SK-N-SH (cell line): ENCODE data around the gene AKT1S1.

ENCODE experiments used
- EP300 ChIP-seq, 2 experiments: IDR thresholded peaks; 2 replicates each; pipeline versions ENCODE4 v1.4.0 to v1.6.1; 2012; ENCODE audit warnings: borderline replicate concordance in 1 of 2, low read depth in 1 of 2, low read length in 1 of 2
- MEF2A ChIP-seq: IDR thresholded peaks from 2 replicates; pipeline ENCODE4 v1.4.0; 2012; ENCODE audit warnings: low read depth, borderline replicate concordance
- MXI1 ChIP-seq: IDR thresholded peaks from 2 replicates; pipeline ENCODE4 v1.6.1; 2012; ENCODE audit warnings: mild to moderate bottlenecking, low read depth, low read length, improper control_type of control experiment
- NRF1 ChIP-seq: IDR thresholded peaks from 2 replicates; pipeline ENCODE4 v1.6.1; 2012; ENCODE audit warnings: low read depth, mild to moderate bottlenecking, low read length
- SIN3A ChIP-seq: IDR thresholded peaks from 2 replicates; pipeline ENCODE4 v1.6.1; 2012; ENCODE audit warnings: low read depth, mild to moderate bottlenecking, low read length, moderate library complexity, borderline replicate concordance
- TAF1 ChIP-seq: IDR thresholded peaks from 2 replicates; pipeline ENCODE4 v1.6.1; 2012; ENCODE audit warnings: low read depth, mild to moderate bottlenecking, low read length, moderate library complexity, borderline replicate concordance
- TF ChIP-seq, protein P1 (sequence below): fragments of 200-600 bp; sonication (generic); IDR thresholded peaks from 2 replicates; pipeline ENCODE4 v1.6.1; 2017; ENCODE audit warnings: antibody characterized with exemption, mild to moderate bottlenecking, moderate library complexity
- TF ChIP-seq, protein P2 (sequence below): fragments of 150-350 bp; IDR thresholded peaks from 2 replicates; pipeline ENCODE4 v1.6.1; 2017; ENCODE audit warnings: antibody characterized with exemption, low read length, low read depth, borderline replicate concordance
- TF ChIP-seq, protein P3 (sequence below): IDR thresholded peaks from 2 replicates; pipeline ENCODE4 v1.6.1; 2012; ENCODE audit warnings: mild to moderate bottlenecking, low read depth, low read length, moderate library complexity

DNA sequence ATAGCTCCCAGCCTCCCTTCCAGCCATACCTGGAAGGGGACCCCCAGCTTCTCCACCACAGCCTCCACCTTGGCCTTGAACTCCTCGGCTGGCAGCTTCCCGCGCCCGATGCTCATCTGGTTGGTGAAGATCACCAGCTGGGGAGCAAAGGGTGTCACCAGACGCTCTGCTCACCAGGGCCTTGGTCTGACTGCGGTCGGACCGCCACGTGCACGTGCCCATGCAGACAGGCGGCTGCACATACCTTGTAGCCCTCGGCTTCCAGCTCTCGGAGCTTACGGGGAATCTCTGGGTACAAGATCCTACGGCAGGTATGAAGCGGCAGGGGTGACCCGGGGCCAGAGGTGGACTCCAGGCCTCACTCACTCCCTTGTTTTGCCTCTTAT, 13.2 kb downstream of the AKT1S1 start:
- TF ChIP-seq SIN3A (no peak), TAF1 (no peak), NRF1 (no peak), MXI1 (no peak), EP300 (IDR thresholded peaks at IDR 0.05; ENCODE audit: borderline replicate concordance in 1 of 2, low read depth in 1 of 2, low read length in 1 of 2) (no peak), MEF2A (no peak)
- TF ChIP-seq, protein P1, sequence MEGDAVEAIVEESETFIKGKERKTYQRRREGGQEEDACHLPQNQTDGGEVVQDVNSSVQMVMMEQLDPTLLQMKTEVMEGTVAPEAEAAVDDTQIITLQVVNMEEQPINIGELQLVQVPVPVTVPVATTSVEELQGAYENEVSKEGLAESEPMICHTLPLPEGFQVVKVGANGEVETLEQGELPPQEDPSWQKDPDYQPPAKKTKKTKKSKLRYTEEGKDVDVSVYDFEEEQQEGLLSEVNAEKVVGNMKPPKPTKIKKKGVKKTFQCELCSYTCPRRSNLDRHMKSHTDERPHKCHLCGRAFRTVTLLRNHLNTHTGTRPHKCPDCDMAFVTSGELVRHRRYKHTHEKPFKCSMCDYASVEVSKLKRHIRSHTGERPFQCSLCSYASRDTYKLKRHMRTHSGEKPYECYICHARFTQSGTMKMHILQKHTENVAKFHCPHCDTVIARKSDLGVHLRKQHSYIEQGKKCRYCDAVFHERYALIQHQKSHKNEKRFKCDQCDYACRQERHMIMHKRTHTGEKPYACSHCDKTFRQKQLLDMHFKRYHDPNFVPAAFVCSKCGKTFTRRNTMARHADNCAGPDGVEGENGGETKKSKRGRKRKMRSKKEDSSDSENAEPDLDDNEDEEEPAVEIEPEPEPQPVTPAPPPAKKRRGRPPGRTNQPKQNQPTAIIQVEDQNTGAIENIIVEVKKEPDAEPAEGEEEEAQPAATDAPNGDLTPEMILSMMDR: no peak
- TF ChIP-seq, protein P2, sequence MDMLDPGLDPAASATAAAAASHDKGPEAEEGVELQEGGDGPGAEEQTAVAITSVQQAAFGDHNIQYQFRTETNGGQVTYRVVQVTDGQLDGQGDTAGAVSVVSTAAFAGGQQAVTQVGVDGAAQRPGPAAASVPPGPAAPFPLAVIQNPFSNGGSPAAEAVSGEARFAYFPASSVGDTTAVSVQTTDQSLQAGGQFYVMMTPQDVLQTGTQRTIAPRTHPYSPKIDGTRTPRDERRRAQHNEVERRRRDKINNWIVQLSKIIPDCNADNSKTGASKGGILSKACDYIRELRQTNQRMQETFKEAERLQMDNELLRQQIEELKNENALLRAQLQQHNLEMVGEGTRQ: no peak
- TF ChIP-seq, protein P3, sequence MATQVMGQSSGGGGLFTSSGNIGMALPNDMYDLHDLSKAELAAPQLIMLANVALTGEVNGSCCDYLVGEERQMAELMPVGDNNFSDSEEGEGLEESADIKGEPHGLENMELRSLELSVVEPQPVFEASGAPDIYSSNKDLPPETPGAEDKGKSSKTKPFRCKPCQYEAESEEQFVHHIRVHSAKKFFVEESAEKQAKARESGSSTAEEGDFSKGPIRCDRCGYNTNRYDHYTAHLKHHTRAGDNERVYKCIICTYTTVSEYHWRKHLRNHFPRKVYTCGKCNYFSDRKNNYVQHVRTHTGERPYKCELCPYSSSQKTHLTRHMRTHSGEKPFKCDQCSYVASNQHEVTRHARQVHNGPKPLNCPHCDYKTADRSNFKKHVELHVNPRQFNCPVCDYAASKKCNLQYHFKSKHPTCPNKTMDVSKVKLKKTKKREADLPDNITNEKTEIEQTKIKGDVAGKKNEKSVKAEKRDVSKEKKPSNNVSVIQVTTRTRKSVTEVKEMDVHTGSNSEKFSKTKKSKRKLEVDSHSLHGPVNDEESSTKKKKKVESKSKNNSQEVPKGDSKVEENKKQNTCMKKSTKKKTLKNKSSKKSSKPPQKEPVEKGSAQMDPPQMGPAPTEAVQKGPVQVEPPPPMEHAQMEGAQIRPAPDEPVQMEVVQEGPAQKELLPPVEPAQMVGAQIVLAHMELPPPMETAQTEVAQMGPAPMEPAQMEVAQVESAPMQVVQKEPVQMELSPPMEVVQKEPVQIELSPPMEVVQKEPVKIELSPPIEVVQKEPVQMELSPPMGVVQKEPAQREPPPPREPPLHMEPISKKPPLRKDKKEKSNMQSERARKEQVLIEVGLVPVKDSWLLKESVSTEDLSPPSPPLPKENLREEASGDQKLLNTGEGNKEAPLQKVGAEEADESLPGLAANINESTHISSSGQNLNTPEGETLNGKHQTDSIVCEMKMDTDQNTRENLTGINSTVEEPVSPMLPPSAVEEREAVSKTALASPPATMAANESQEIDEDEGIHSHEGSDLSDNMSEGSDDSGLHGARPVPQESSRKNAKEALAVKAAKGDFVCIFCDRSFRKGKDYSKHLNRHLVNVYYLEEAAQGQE: no peak
